Measurements from ENCODE around the gene PHAX.
"Not testable (repeated sequence)": the region's sequence is repeated elsewhere in the genome, so short reads cannot be mapped to it uniquely, and the experiment has no call there.

- TF ChIP-seq CTCF (optimal IDR thresholded peaks at IDR 0.05 in 1 of 3, IDR thresholded peaks at IDR 0.05 in 1 of 3, conservative IDR thresholded peaks at IDR 0.05 in 1 of 3; ENCODE audit: extremely low read depth in 1 of 3, insufficient read depth in 2 of 3, low read length in 3 of 3); EZH2 (IDR thresholded peaks at IDR 0.05; ENCODE audit: low read length): not testable (repeated sequence)
These were observed 70.9 kb downstream of the PHAX start for GRCh38 chr5:126671681-126672080.
